Lung (tissue), 12 donors: ENCODE results near the gene LCLAT1. TPM values are rescaled to one million over a fixed set of nuclear protein-coding genes. Genes with fewer than 3 reads are reported as not detected.
A peak's percentile ranks its signal among the peaks of the same experiment; 100 is the strongest.

ENCODE experiments used
- ATAC-seq: fragments of 200-7000 bp; cut with Tn5 transposase; one replicate; pipeline ENCODE4 v1.9.1; 2020; ENCODE audit warnings: moderate number of reproducible peaks; ENCODE audit not compliant: insufficient read depth, low FRiP score
- DNase-seq, 3 donors: peaks; one replicate each; pipeline ENCODE4 v3.0.0-alpha.2; 2013 to 2017
- H3K27ac ChIP-seq, 2 donors: one replicate each; pipeline ENCODE4 v1.5.1; 2013; ENCODE audit warnings: mild to moderate bottlenecking in 2 of 2, moderate library complexity in 2 of 2, control low read depth in 1 of 2, inconsistent platforms in 1 of 2, low read depth in 1 of 2, low read length in 1 of 2
- H3K27me3 ChIP-seq, 3 donors: one replicate each; pipeline ENCODE4 v1.5.1; 2013; ENCODE audit warnings: low read length in 2 of 3; ENCODE audit not compliant: control insufficient read depth in 3 of 3, insufficient read depth in 3 of 3
- H3K36me3 ChIP-seq, 4 donors: one replicate each; pipeline ENCODE4 v1.5.1; 2013; ENCODE audit warnings: low read length in 4 of 4, mild to moderate bottlenecking in 1 of 4, moderate library complexity in 1 of 4; ENCODE audit not compliant: control insufficient read depth in 4 of 4, insufficient read depth in 4 of 4
- H3K4me1 ChIP-seq, 5 donors: one replicate each; pipeline ENCODE4 v1.5.1; 2013; ENCODE audit warnings: low read length in 5 of 5, mild to moderate bottlenecking in 2 of 5, moderate library complexity in 1 of 5; ENCODE audit not compliant: control insufficient read depth in 5 of 5, insufficient read depth in 5 of 5
- H3K4me3 ChIP-seq: one replicate; pipeline ENCODE4 v1.5.1; 2013; ENCODE audit warnings: mild to moderate bottlenecking, control low read depth, moderate library complexity
- H3K9ac ChIP-seq, 2 donors: one replicate each; pipeline ENCODE4 v1.5.1; 2013; ENCODE audit warnings: low read length in 2 of 2, control low read depth in 1 of 2; ENCODE audit not compliant: insufficient read depth in 1 of 2
- H3K9me3 ChIP-seq, 4 donors: one replicate each; pipeline ENCODE4 v1.5.1; 2013; ENCODE audit warnings: low read length in 3 of 4, mild to moderate bottlenecking in 1 of 4, moderate library complexity in 1 of 4; ENCODE audit not compliant: control insufficient read depth in 4 of 4, insufficient read depth in 3 of 4
- CTCF ChIP-seq: IDR thresholded peaks from 2 replicates; pipeline ENCODE4 v1.5.1; 2012; ENCODE audit warnings: mild to moderate bottlenecking; ENCODE audit errors: control extremely low read depth, extremely low read depth
- WGBS, 2 donors: extraction: QIAGEN DNeasy Blood & Tissue Kit; methylation state at CpG; one replicate each; pipeline ENCODE4 v1.1.7; 2013; 5-methylcytosine and 5-hydroxymethylcytosine counted together
- polyA plus RNA-seq, 2 donors: library from polyadenylated mRNA; stranded (reverse); fragments of 200-250 nt; gene quantifications; one replicate each; pipeline ENCODE4 v1.2.1, GENCODE V29; 2013
- total RNA-seq, 2 donors: library from RNA; depleted of rRNA in 1 of 2; stranded (reverse); fragments of >200 nt in 1 of 2; gene quantifications; one replicate each; pipeline ENCODE4 v1.2.1, GENCODE V29; 2014 to 2021
- donor health status: control.
- donor health status: control.
- donor health status: Bipolar disorder and iron deficiency.
- donor health status: healthy.
- donor health status: DM: yes; HTN: yes; CAD: no.

The LCLAT1 gene
- total and polyA plus RNA-seq, 4 donors = 2.4 to 24.2 (median 10.8) TPM

- TF ChIP-seq CTCF = no peak
- WGBS, 2 donors = 49 to 70% methylated on average over 2 of the region's 2 CpGs
- DNase-seq = peak; percentile 58 to 89 (median 84)
- no peak overlapping the region for H3K4me3 ChIP-seq
- H3K27ac ChIP-seq = peak overlapping the region in 1 of 2 donors; percentile 83
- no peak for ATAC-seq
- H3K4me1 ChIP-seq = peaks cover 1 to 43% (median 16%) of the 10 kb centered on the region in 5 donors
- H3K27me3 ChIP-seq = no peaks in the 10 kb centered on the region
- H3K9me3 ChIP-seq = peaks cover 0 to 5% (median 1%) of the 10 kb centered on the region in 4 donors
- H3K9ac ChIP-seq = no peak overlapping the region
- H3K36me3 ChIP-seq = no peaks in the 10 kb centered on the region
Measured at GRCh38 chr2:30514134-30514847, 67.2 kb downstream of the LCLAT1 start.

- H3K27ac ChIP-seq = peak overlapping the region in 1 of 2 donors; percentile 83
- peaks cover 0 to 5% (median 3%) of the 10 kb centered on the region in 4 donors for H3K36me3 ChIP-seq
- 77 to 88% methylated on average over 4 of the region's 4 CpGs for whole genome bisulfite sequencing, 2 donors
- H3K9me3 ChIP-seq = peaks cover 0 to 10% (median 2%) of the 10 kb centered on the region in 4 donors
- DNase-seq = no peak
- peaks cover 1 to 43% (median 16%) of the 10 kb centered on the region in 5 donors for H3K4me1 ChIP-seq
- H3K27me3 ChIP-seq = no peaks in the 10 kb centered on the region
- no peak overlapping the region for H3K4me3 ChIP-seq
- H3K9ac ChIP-seq = peak overlapping the region in 1 of 2 donors; percentile 48
- no peak for ATAC-seq
- no peak for TF ChIP-seq CTCF
Measured at GRCh38 chr2:30514848-30515435, 67.9 kb downstream of the LCLAT1 start.

GRCh38 chr2:30516166-30516565, 69.1 kb downstream of the LCLAT1 start:
- no peak overlapping the region for H3K4me3 ChIP-seq
- WGBS, 2 donors = 87 to 89% methylated on average over 18 of the region's 18 CpGs
- TF ChIP-seq CTCF = no peak
- H3K9me3 ChIP-seq = peaks cover 0 to 11% (median 2%) of the 10 kb centered on the region in 4 donors
- ATAC-seq (no peak), DNase-seq (no peak)
- H3K4me1 ChIP-seq = peaks cover 1 to 35% (median 16%) of the 10 kb centered on the region in 5 donors
- H3K27ac ChIP-seq = no peak overlapping the region
- no peaks in the 10 kb centered on the region for H3K27me3 ChIP-seq
- no peak overlapping the region for H3K9ac ChIP-seq
- H3K36me3 ChIP-seq = peaks cover 0 to 10% (median 5%) of the 10 kb centered on the region in 4 donors
